GM19468 (cell line): ENCODE results near the gene ACAP1.

Source experiments
- ATAC-seq: cut with Tn5 transposase; IDR thresholded peaks from one replicate; pipeline ENCODE4 v1.9.1; 2021; ENCODE audit warnings: mild to moderate bottlenecking, moderate library complexity, moderate number of reproducible peaks; ENCODE audit not compliant: unreplicated experiment; ENCODE audit errors: extremely low read depth

Gene ACAP1

GRCh38 chr17:7308625-7309433, 27.5 kb upstream of the ACAP1 start:
- ATAC-seq: no peak

- no peak for ATAC-seq
These were observed 26.7 kb upstream of the ACAP1 start for GRCh38 chr17:7309628-7310027.

GRCh38 chr17:7311110-7311705, 25.1 kb upstream of the ACAP1 start:
- ATAC-seq: no peak

GRCh38 chr17:7312432-7313087, 23.8 kb upstream of the ACAP1 start:
- no peak for ATAC-seq

GRCh38 chr17:7313088-7313889, 23.0 kb upstream of the ACAP1 start:
- ATAC-seq: no peak

GRCh38 chr17:7313890-7314718, 22.2 kb upstream of the ACAP1 start:
- ATAC-seq: no peak

- no peak for ATAC-seq
These were observed 21.4 kb upstream of the ACAP1 start, which contains the start of gene GPS2 for GRCh38 chr17:7314719-7315569. Gene GPS2, minus strand, starts transcription at chr17:7315360. Its CDS starts 308 bp downstream, at chr17:7315052.

GRCh38 chr17:7315570-7316235, 20.6 kb upstream of the ACAP1 start:
- ATAC-seq: no peak

GRCh38 chr17:7317161-7317803, 19.0 kb upstream of the ACAP1 start:
- no peak for ATAC-seq

GRCh38 chr17:7318121-7318860, 18.0 kb upstream of the ACAP1 start:
- no peak for ATAC-seq

- ATAC-seq: no peak
These were observed 14.9 kb upstream of the ACAP1 start for GRCh38 chr17:7321466-7321865.

- ATAC-seq: no peak
These were observed 13.7 kb upstream of the ACAP1 start for GRCh38 chr17:7322520-7323194.

GRCh38 chr17:7323731-7324437, 12.4 kb upstream of the ACAP1 start:
- ATAC-seq: no peak

GRCh38 chr17:7324438-7324779, 11.9 kb upstream of the ACAP1 start:
- ATAC-seq: no peak

GRCh38 chr17:7325031-7325528, 11.2 kb upstream of the ACAP1 start:
- no peak for ATAC-seq

GRCh38 chr17:7326186-7326585, 10.1 kb upstream of the ACAP1 start:
- no peak for ATAC-seq
